ENCODE measurements around the gene CA5A. TPM values are rescaled to one million over a fixed set of nuclear protein-coding genes. Genes with fewer than 3 reads are reported as not detected.

The CA5A gene
- total RNA-seq, 1 experiment from 2014 or later: 0.10 TPM

DNA sequence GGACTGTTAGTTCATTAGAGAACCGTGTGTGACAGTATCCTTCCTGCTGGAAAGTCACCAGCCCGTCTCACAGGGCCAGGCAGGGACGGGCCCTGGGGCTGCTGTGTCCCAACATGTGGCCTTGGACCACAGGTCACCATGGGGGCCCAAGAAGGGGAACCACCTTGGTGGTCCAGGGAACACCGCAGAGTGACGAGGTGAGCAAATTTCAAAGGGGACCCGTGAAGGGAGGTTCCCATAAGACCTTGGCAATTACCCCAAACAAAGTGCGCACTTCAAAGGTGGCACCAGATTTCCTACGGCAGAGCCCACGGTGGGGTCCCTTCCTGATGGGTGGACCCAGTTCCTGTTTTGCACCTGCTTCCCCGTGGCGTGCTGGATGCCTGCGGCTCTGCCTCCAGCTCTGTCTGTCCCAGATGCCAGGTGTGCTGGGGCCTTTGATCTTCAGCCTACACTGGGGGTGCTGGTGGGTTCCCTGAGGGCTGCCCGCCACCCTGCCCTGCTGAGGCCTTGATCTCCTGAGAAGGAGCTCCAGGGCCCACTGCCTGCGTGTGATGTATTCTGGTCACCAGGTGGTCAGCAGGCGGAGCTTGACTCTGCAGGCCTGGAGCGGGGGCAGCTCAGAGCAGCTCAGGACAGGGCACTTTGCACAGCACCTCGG, 94.0 kb downstream of the CA5A start:
- no peak for DNase-seq (ENCODE audit: extremely low read depth, low read depth)

DNA sequence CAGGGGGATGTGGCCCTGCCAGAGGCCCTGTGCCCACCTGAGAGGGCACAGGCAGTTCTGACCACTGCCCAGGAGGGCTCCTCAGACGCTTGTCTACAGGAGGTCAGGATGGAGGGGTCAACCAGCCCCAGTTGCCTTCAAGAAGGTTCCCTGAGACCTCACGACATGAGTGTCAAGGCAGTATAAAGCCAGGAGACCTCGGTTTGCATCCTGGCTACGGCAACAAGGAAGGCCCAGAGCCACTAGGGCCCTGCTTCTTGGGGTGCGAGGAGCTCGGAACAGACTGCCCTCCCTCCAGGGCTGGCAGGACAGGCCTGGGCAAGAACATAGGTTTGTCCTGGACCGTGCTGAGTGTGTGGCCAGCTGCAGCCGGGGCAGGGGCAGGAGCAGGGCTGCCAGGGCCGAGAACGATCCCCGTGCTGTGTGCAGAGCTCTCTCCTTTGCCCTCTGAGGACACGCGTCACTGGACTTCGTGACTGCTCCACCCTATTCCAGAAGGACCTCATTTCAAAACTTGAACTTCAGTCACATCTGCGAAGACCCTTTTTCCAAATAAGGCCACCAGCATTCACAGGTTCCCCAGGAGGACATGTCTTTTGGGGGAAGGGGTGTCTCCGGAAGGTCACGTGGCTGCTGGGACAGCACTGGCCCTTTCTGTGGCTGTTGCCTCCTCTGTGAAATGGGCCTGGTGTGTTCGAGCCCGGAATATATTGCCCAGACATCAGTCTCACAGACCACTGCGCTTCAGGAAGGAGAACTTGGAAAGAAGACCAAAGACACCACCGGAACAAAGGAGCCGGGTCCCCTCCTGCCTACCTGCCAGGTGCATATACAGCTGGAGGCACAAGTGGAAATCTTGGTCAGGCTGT, 94.8 kb downstream of the CA5A start:
- DNase-seq (ENCODE audit: extremely low read depth, low read depth): no peak

DNA sequence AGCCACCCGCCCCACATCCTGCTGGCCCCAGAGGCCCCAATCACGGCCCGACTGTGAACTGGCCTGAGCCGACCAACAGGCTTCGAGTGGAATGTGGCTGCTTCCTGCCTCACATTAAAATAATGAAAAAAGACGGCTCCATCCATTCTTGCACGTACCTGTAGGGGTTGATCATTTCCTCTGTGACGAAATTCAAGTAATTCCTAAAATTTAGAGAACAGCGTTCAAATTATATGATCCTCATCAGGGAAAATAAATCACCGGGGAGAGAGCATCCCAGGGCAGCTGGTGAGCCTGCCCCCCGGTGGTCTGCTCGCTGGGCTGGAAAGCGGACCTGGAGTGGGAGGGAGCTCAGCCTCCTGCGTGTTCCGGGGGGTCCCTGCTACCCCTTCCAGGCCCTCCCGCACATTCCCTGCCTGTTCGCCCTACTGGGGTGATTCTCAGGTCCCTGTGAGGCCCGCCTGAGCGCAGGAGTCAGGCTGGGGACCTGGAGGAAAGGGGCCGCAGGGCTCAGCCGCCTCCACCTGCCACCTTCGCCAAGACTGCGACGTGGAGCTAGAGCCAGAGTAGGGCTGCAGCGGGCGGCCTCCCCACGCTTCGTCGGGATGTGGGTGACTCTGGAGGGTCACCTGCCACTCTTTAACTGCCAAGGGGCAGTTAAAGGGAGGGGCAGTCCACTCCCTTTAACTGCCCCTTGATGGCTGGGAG, 95.9 kb downstream of the CA5A start:
- DNase-seq (ENCODE audit: extremely low read depth, low read depth): no peak

DNA sequence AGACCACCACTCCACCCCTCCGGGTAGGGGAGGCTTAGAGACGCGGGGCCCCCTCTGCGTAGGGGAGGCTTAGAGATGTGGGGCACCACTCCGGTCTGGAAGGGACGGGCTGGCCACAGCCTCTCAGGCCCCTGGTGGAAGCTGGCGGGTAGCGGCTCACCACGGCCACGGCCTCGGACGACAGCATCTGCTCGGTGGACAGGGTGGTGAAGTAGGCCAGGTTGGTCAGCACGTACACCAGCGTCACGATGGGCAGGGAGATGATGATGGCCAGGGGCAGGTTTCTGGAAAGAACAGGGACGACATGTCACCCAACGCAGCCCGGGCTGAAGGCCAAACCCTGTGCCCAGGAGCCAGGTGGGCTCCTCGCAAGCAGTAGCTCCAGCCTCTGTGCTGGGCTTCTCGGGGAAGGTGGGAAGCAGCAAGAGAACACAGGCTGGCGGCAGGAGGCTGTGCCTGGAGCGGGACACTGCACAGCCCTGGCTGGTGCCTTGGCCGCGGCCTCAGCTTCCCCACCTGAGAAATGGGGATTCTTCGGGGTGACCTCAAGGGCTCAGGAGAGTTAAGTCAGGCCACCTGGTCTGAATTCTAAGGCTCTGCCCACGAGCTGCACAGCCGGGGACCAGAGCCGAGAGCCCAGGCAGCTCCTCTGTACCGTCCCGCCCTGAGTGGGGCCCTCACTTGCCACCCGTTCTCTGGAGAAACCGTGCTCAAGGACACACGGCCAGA, 96.6 kb downstream of the CA5A start:
- DNase-seq (ENCODE audit: extremely low read depth, low read depth): no peak

DNA sequence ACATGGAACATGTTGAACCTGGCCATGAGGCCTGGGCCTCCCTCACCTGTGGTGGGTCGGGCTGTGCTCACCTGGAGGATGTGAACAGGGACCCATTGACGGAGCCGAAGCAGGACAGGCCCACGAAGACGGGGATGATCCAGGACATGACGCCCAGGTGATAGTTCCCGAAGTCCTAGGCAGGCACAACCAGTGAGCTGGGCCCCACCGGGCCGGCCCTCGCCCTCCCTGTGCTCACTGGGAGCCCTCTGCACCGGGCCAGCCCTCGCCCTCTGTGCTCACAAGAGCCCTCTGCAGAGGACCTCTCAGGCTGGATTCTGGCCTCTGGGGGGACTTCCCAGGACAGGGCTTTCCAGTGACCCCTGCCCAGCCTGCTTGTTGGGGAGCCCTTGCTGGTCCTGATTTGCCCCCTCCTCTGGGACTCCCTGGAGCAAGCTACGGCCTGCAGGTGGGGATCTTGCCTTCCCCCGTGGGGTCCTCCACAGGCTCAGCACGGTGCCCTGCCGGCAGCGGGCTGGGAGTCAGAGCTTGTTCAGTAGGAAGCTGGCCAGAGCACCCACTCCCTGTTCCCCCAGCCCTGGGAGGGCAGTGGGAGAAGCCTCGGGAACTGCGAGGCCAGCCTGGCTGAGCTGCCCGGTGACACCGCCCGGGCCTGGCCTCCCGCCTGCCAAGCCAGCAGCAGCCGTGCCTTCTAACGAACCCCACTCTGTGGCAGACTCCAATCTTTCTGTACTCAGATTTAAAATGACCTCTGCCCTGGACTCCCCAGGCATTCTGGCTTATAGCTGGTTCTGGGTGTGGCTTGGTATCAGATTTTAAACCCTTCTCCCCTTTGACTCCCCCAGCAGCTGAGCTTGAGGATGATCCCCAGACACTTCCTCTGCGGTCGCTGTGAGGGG, 97.4 kb downstream of the CA5A start:
- DNase-seq (ENCODE audit: extremely low read depth, low read depth): no peak

Small RNA genes within 50 kb of the gene (small RNA-seq; reads per million reads assigned to genes)
- 0 reads per million in 2 experiments for gene AC127455.1

Other genes starting within 250 kb of the CA5A start
- gene KLHDC4, start 170.5 kb downstream of the CA5A start, total RNA-seq (2014; rRNA removed; shearing (Covaris generic)): 15.1 and 20.7 TPM in 2 replicates
- gene SLC7A5, start 67.0 kb downstream of the CA5A start, total RNA-seq (2014; rRNA removed; shearing (Covaris generic)): 222 and 239 TPM in 2 replicates
- 16.5 and 18.9 TPM in 2 replicates for gene BANP, start 14.9 kb upstream of the CA5A start, total RNA-seq (2014; rRNA removed; shearing (Covaris generic))

Data from NCI-H460 (cell line).